Measurements from ENCODE around the gene HDAC7.

Gene HDAC7

GRCh38 chr12:47757840-47758583 lies 61.7 kb downstream of the HDAC7 start:
- no peak for DNase-seq

- no peak for DNase-seq
Observed at GRCh38 chr12:47757364-47757839, 62.3 kb downstream of the HDAC7 start.

GRCh38 chr12:47755655-47756562 lies 63.8 kb downstream of the HDAC7 start:
- no peak for DNase-seq

GRCh38 chr12:47754881-47755280 lies 64.8 kb downstream of the HDAC7 start:
- DNase-seq, result no peak

GRCh38 chr12:47754126-47754525 lies 65.6 kb downstream of the HDAC7 start:
- no peak for DNase-seq

- no peak for DNase-seq
Observed at GRCh38 chr12:47753021-47754001, 66.4 kb downstream of the HDAC7 start.

- DNase-seq, result no peak
Observed at GRCh38 chr12:47752552-47752951, 67.2 kb downstream of the HDAC7 start.

- DNase-seq, result no peak
Observed at GRCh38 chr12:47752121-47752520, 67.6 kb downstream of the HDAC7 start.

GRCh38 chr12:47751561-47751960 lies 68.1 kb downstream of the HDAC7 start:
- no peak for DNase-seq

GRCh38 chr12:47750916-47751470 lies 68.7 kb downstream of the HDAC7 start:
- DNase-seq, result no peak

- DNase-seq, result no peak
Observed at GRCh38 chr12:47750229-47750798, 69.4 kb downstream of the HDAC7 start.

- no peak for DNase-seq
Observed at GRCh38 chr12:47748899-47749298, 70.8 kb downstream of the HDAC7 start.

GRCh38 chr12:47748507-47748828 lies 71.2 kb downstream of the HDAC7 start:
- no peak for DNase-seq

GRCh38 chr12:47747596-47748506 lies 71.9 kb downstream of the HDAC7 start:
- no peak for DNase-seq

GRCh38 chr12:47747126-47747525 lies 72.6 kb downstream of the HDAC7 start:
- no peak for DNase-seq

- DNase-seq, result no peak
Observed at GRCh38 chr12:47746523-47746922, 73.2 kb downstream of the HDAC7 start.

- no peak for DNase-seq
Observed at GRCh38 chr12:47746073-47746472, 73.6 kb downstream of the HDAC7 start.

- DNase-seq, result no peak
Observed at GRCh38 chr12:47745485-47746041, 74.1 kb downstream of the HDAC7 start.

GRCh38 chr12:47744778-47745436 lies 74.8 kb downstream of the HDAC7 start:
- no peak for DNase-seq

GRCh38 chr12:47744005-47744651 lies 75.6 kb downstream of the HDAC7 start:
- peak; percentile 53 for DNase-seq

All from activated CD4-positive, CD25-positive, alpha-beta regulatory T cell treated with anti-CD3 and anti-CD28 coated beads, Interleukin-2, amount 50 U/mL, for 72 hours (primary cell).